ENCODE data around the gene IRX5.

DNA sequence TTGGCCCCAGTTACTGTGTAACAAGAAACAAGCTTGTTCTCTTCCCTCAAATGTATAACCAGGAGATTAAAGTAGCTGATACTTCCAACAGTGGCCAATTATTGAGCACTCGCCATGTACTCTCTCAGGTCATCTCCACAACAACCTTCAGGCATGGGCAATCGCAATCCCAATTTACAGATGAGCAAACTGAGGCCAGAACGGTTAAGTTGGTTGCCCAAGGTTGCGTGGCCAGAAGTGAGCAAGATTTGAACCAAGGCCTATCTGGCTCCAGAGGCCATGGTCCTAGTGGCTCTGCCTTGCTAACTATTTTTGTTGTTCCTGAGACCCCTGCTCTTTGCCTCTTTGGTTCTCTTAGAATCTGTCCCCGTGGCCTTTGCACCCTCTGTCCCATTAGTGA is 33.6 kb downstream of the IRX5 start:
- TF ChIP-seq, protein P1, sequence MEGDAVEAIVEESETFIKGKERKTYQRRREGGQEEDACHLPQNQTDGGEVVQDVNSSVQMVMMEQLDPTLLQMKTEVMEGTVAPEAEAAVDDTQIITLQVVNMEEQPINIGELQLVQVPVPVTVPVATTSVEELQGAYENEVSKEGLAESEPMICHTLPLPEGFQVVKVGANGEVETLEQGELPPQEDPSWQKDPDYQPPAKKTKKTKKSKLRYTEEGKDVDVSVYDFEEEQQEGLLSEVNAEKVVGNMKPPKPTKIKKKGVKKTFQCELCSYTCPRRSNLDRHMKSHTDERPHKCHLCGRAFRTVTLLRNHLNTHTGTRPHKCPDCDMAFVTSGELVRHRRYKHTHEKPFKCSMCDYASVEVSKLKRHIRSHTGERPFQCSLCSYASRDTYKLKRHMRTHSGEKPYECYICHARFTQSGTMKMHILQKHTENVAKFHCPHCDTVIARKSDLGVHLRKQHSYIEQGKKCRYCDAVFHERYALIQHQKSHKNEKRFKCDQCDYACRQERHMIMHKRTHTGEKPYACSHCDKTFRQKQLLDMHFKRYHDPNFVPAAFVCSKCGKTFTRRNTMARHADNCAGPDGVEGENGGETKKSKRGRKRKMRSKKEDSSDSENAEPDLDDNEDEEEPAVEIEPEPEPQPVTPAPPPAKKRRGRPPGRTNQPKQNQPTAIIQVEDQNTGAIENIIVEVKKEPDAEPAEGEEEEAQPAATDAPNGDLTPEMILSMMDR (IDR thresholded peaks at IDR 0.05): no peak
- no peak for TF ChIP-seq POLR2AphosphoS5 (IDR thresholded peaks at IDR 0.05)
- no peak for TF ChIP-seq POLR2A (IDR thresholded peaks at IDR 0.05)

Data from gastroesophageal sphincter (tissue), 3 donors.